ENCODE data around the gene TPCN2. TPM values are rescaled to one million over a fixed set of nuclear protein-coding genes. Genes with fewer than 3 reads are reported as not detected.

TPCN2 gene
- total and polyA plus RNA-seq, 9 of the 15 experiments (the other 6 are each of a cell fraction or from before 2014, with no cell fraction given): 0.66 to 10.2 (median 4.6) TPM

DNA sequence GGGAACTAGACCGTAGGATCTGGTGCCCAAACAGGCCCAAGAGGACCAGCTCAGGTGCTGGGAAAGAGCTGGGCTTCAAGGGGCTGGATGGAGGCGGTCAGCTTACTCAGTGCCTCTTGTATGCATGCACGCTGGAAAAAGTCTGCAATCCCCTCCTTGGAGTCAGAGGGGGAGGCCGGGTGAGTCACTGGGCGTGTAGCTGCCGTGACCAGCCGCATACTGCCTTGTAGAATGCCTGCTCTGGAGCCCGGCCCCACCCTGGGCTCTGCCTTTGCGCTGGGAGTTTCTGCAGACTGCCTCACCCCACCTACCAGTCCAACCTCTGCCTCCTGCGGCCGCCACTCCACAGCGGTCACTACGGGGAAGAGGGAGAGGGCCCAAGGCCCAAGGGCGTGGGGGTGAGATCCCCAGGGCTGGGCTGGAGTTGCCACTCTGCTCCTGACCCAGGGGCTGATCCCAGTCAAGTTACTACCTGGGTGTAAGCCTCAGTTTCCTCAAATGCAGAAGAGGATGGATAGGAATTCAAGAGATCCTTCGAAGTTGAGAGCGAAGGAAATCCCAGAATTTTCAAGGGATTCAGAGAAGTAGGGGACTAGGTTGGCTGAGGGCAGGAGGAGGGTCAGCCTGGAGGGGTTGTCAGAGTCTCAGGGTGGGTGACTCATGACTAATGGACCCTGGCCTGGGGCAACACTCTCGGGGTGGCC lies 39.8 kb upstream of the TPCN2 start (continued):
- TF ChIP-seq RERE (CRISPR knock-in tag; IDR thresholded peaks at IDR 0.05; ENCODE audit: borderline replicate concordance): no peak
- 0 out of 2 replicates have a peak, but pooled peaks have one; percentile 8 for TF ChIP-seq BHLHE40 (IDR thresholded peaks at IDR 0.05; ENCODE audit: low read length)
- TF ChIP-seq, protein P1, sequence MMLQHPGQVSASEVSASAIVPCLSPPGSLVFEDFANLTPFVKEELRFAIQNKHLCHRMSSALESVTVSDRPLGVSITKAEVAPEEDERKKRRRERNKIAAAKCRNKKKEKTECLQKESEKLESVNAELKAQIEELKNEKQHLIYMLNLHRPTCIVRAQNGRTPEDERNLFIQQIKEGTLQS (IDR thresholded peaks at IDR 0.05): peak; percentile 52
- TF ChIP-seq, protein P1 (CRISPR knock-in tag; conservative IDR thresholded peaks at IDR 0.05): no peak

Measured in K562 (cell line).